Measurements from ENCODE around the gene CWC27.
"Not testable (repeated sequence)": the region's sequence is repeated elsewhere in the genome, so short reads cannot be mapped to it uniquely, and the experiment has no call there.

Gene CWC27

GRCh38 chr5:64822320-64822719 lies 53.6 kb downstream of the CWC27 start:
- no peak for TF ChIP-seq CTCF (IDR thresholded peaks at IDR 0.05; ENCODE audit: insufficient read depth, low read depth, low read length, missing control alignments)
- no peak overlapping the region for H3K4me3 ChIP-seq (ENCODE audit: low read depth, low read length)
- no peak for DNase-seq (ENCODE audit: low read depth)

- no peak for DNase-seq (ENCODE audit: low read depth)
- no peak for TF ChIP-seq CTCF (IDR thresholded peaks at IDR 0.05; ENCODE audit: insufficient read depth, low read depth, low read length, missing control alignments)
- no peak overlapping the region for H3K4me3 ChIP-seq (ENCODE audit: low read depth, low read length)
These were observed 57.8 kb downstream of the CWC27 start for GRCh38 chr5:64826541-64826940.

GRCh38 chr5:64827703-64828102 lies 59.0 kb downstream of the CWC27 start:
- H3K4me3 ChIP-seq (ENCODE audit: low read depth, low read length) = no peak overlapping the region
- no peak for TF ChIP-seq CTCF (IDR thresholded peaks at IDR 0.05; ENCODE audit: insufficient read depth, low read depth, low read length, missing control alignments)
- DNase-seq (ENCODE audit: low read depth) = no peak

GRCh38 chr5:64830650-64831049 lies 61.9 kb downstream of the CWC27 start:
- DNase-seq (ENCODE audit: low read depth) = not testable (repeated sequence)

GRCh38 chr5:64831996-64832395 lies 63.3 kb downstream of the CWC27 start:
- H3K4me3 ChIP-seq (ENCODE audit: low read depth, low read length) = no peak overlapping the region
- DNase-seq (ENCODE audit: low read depth) = no peak
- TF ChIP-seq CTCF (IDR thresholded peaks at IDR 0.05; ENCODE audit: insufficient read depth, low read depth, low read length, missing control alignments) = no peak

More at GRCh38 chr5:64830650-64831049, 61.9 kb downstream of the CWC27 start:
- not testable (repeated sequence) for H3K4me3 ChIP-seq (ENCODE audit: low read depth, low read length)

GRCh38 chr5:64834037-64834436 lies 65.3 kb downstream of the CWC27 start:
- no peak overlapping the region for H3K4me3 ChIP-seq (ENCODE audit: low read depth, low read length)
- no peak for TF ChIP-seq CTCF (IDR thresholded peaks at IDR 0.05; ENCODE audit: insufficient read depth, low read depth, low read length, missing control alignments)
- DNase-seq (ENCODE audit: low read depth) = no peak

GRCh38 chr5:64834611-64835010 lies 65.9 kb downstream of the CWC27 start:
- H3K4me3 ChIP-seq (ENCODE audit: low read depth, low read length) = no peak overlapping the region
- no peak for TF ChIP-seq CTCF (IDR thresholded peaks at IDR 0.05; ENCODE audit: insufficient read depth, low read depth, low read length, missing control alignments)
- DNase-seq (ENCODE audit: low read depth) = no peak

Data from GM12865 (cell line).